NCI-H2227 (cell line): ENCODE data around the gene APC2.

ENCODE experiments used
- DNase-seq: peaks from one replicate; lab custom pipeline; 2025; ENCODE audit not compliant: unreplicated experiment; lab: John Stamatoyannopoulos, UW

The APC2 gene

DNA sequence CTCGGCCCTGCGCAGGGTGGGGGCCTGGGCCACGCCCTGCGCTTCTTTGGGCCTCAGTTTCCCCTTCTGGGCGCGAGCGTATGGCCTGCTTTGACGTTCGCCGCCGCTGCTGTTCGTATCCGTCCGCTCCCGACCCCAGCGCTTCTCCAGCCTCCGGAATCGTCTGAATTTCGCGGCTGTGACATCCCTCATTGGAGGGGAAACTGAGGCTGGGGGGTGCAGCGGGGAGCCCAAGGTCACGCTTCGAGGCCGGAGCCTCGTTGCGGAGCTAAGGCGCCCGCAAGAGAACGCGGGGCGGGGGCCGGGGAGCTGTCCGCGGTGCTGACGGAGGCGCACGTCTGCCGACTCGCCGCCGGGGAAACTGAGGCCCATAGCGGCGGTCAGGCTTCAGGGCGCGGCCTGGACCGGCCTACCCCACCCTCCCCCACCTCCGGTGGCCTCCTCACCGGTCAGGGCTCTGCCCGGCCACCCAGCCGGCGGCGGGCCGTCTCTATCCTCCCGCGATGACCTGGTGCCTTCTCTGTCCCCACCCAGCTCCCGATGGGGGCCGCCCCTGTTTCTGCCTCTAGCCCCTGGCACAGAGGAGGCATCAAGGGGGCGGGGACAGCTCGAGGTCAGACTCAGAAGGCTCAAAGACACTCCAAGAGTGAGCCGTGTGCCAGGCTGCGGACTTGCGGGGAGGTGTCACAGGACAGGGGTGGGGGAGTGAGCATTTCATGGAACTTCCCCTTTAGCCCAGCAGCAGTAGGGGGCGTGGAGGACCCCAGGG is 3.0 kb upstream of the APC2 start:
- peak; percentile 33 for DNase-seq

- no peak for DNase-seq
Observed at GRCh38 chr19:1447504-1447903, 2.4 kb upstream of the APC2 start.

DNA sequence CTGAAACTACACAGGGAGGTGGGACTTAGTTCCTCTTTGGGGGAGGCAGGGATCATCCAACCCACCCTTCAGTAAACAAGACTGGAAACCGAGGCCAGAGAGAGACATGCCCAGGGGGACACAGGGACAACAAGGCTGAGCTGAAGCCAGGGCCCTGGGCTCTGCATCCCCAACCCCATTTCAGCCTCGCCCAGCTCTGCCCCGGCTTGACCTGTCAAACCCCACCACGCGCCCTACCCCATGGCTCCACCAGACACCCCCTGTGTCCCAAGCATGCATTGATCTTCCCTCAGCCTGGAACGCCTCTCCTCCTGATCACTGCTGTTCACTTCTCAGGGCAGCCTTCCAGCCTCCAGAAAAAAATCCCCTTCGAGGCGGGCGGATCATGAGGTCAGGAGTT is 2.0 kb upstream of the APC2 start:
- DNase-seq = no peak

DNA sequence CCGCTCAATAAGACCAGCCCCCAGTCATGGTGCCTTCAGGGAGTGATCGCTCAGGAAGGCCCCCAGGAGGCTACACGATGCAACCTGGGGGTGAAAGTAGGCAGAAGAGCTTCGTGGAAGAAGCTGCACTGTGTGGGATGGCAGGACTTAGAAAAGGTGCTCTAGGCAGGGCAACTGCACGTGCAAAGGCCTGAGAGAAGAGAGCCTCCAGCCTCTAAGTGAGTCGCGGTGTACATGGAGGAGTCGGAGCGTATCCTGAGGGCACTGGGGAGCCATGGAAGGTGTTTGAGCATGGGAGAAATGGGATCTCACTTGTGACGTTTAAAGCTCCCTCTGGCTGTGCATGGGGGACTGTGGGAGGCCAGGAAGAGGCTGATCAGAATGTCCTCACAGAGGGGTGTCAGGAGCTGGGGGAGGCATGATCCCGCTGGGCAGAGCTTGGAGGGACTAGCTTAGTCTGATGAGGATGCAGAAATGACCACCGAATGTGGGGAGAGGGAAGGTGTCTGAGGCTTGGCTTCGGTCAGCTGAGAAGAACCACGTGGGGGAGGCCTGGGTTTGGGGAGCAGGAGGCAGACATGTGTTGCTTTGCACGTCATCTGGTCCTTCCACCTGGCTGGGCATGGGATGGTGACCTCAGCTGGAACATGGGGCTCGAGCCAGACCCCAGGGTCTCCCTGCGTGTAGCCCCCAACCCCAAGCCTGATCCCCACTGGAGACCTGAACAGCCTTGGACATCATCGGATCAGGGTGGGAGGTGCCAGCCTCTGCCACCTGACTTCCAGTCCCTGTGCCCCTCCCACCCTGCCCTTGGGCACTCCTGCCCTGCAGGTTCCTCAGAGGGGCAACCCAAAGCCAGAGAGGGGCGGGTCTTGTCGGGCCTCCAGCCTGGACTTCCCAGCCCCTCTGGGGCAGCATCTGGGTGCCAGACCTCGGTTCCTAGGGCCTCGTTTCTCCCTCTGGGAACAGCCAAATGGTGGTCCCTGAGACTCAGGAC is 1.1 kb downstream of the APC2 start:
- DNase-seq = peak; percentile 36

DNA sequence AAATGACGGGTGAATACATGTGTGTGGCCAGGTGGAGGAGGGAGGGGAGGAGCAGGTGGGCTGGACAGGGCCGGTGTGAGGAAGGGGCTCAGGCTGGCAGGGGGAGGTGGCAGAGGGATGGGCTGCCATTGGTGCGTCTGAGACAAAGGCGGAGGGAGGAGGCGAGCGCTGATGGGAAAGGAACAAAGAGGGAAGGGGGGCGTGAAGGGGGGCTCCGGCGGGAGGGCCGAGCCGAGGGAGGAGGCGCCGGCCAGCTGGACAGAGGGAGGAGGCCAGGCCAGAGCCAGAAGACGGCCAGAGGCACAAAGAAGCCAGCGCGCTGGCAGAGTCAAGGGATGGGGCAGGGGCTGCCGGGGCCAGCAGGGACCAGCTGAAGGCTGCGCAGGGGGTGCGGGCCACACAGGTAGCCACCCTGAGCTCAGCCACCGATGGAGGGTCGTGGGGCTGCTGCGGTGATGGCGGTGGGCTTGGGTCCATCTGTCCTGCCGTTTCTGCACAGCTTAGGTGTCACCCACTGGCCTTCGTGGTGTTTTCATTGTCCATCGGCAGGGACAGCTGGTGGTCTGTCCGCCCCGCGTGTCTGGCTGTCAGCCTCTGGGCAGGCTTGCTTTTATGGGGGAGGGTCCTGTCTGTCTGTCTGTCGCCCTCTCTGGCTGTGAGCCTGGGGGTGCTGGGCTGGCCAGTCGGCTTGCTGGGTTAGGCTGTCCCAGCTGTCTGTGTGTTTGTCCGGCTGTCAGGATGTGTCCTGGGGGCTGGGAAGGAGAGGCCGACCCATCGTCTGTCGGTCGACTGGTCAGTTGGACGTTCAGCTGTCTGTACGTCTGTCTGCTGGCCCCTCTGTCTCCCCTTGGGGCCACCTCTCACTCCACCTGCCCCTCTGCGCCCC is 2.2 kb downstream of the APC2 start:
- DNase-seq = peak; percentile 66

DNA sequence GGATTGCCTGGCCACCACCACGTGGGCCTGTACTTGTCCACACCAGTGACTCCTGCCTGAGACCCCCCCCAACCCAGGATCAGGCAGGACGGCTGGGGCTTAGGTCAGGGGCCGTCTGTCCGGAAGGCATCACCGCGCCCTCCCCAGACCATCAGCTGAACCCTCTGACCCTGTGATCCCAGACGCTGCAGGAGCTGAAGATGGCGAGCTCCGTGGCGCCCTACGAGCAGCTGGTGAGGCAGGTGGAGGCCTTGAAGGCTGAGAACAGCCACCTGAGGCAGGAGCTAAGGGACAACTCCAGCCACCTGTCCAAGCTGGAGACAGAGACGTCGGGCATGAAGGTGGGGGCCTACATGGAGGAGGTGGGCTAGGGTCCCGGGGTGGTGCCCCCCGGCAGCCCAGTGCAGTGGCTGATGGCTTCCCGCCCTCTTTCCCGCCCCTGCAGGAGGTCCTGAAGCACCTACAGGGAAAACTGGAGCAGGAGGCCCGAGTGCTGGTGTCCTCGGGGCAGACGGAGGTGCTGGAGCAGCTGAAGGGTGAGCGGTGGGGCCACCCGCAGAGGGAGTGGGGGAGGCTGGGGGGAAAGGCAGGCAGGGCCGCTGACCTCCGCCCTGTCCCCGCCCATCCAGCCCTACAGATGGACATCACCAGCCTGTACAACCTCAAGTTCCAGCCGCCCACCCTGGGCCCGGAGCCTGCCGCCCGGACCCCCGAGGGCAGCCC is 3.0 kb downstream of the APC2 start:
- DNase-seq = no peak

GRCh38 chr19:1453525-1454364 is 3.8 kb downstream of the APC2 start:
- DNase-seq = no peak

GRCh38 chr19:1455002-1455335 is 5.0 kb downstream of the APC2 start:
- no peak for DNase-seq

DNA sequence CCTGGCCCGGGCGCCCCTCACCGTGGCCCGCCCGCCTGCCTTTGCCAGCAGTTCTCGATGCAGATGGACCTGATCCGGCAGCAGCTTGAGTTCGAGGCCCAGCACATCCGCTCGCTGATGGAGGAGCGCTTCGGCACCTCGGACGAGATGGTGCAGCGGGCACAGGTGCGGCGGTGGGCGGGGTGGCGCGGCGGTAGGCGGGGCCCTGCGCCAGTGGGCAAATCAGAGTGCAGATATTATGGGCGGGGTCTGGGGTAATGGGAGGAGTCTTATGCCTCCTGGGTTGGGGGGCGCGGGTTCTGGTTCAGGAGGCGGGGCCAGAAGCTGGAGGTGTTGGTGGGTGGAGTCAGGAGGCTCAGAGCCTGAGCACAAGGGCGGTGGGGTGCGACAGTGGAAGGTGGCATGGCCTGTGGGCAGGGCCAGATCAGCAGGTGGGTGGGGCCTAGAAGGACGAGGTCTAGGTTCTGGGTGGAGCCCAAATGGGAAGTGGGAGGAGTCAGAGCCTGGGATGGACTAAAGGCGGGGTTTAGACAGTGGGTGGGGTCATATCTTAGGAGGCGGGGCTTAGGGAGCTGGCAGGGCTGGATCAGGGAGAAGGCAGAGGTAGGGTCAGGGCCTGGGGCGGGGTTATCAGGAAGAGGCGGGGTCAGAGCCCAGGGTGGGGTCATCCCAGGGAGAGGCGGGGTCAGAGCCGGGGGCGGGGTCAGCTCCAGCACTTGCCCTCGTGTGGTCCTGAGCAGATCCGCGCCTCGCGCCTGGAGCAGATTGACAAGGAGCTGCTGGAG is 5.6 kb downstream of the APC2 start:
- DNase-seq = peak; percentile 49

GRCh38 chr19:1456121-1456900 is 6.4 kb downstream of the APC2 start:
- no peak for DNase-seq

- DNase-seq = no peak
Observed at GRCh38 chr19:1457031-1457739, 7.3 kb downstream of the APC2 start.

DNA sequence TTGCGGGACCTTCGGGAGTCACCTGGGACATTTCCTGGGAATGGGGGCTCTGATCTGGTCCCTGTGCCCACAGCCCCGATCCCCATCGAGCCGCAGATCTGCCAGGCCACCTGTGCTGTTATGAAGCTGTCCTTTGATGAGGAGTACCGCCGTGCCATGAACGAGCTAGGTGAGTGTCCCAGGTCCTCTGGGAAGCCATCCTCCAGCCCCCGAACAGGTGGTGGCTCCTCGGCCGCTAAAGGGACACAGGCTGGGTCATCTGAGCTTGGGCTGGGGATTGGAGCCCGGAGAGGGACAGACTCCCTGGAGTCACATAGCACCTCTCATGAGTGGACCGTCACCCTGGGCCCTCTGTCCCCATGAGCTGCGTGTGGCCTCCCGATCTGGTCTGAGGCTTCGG is 8.0 kb downstream of the APC2 start:
- DNase-seq = no peak

GRCh38 chr19:1459479-1459878 is 9.6 kb downstream of the APC2 start:
- no peak for DNase-seq

DNA sequence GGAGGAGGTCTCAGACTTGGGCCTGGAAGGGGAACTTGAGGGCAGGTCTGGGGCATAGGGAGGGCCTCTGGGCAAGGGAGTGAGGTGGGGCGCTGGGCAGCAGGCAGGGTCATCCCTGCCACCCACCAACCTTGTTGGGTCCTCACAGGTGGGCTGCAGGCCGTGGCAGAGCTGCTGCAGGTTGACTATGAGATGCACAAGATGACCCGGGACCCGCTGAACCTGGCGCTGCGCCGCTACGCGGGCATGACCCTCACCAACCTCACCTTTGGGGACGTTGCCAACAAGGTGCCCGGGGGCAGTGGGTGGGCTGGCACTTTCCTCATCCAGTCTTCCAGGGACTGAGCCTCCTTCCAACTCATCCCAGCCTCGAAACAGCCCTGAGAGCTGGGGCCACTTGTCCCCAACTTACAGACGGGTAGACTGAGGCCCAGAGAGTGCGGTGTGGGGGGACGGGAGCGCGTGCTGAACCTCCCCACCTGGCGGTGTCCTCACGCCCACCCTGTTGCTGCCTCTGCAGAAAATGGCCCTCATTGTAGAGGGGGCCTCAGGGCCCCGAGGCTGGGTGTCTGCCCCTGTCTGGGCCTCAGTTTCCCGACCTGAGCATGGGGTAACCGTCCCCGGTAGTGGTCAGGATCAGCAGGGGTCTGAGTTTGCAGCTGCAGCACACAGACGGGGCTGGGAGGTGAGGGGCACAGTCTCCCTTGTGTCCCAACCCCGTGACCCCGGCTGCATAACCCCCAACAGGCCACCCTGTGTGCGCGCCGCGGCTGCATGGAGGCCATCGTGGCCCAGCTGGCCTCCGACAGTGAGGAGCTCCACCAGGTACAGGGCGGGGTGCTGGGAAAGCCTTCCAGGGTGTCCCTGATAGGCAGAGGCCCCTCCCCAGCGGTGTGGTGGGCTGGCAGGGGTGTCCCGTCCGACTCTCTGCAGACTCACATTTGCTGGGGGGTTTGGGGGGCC is 10.4 kb downstream of the APC2 start:
- DNase-seq = no peak

- no peak for DNase-seq
Observed at GRCh38 chr19:1461862-1462261, 11.9 kb downstream of the APC2 start.
